Heart left ventricle (tissue), 13 donors: Measurements from ENCODE around the gene CRY2.

Experiments used
- POLR2A ChIP-seq, 2 donors: fragments of 450-650 bp; IDR thresholded peaks; one replicate each; pipeline ENCODE4 v1.6.1; 2017; ENCODE audit warnings: antibody characterized with exemption in 2 of 2, mild to moderate bottlenecking in 2 of 2, moderate library complexity in 2 of 2
- TF ChIP-seq, protein P1 (sequence below), 12 donors: fragments of 200-600 bp; sonication (generic) in 4 of 12; IDR thresholded peaks; one replicate each; pipeline versions ENCODE4 v1.5.0 to v1.8.0; 2018 to 2022; ENCODE audit warnings: antibody characterized with exemption in 12 of 12, mild to moderate bottlenecking in 5 of 12
- donor health status: ischemic (EF 13 %, LVEDD 7.1; RV severe dilation, severe dysfunction).
- donor health status: DM: no; HTN: yes; CAD: no.
- donor health status: DM: no; HTN: no; CAD: no.
- donor health status: ischemic (EF 25% LVEDD 6.9; RV normal size, moderate dysfunction).
- donor health status: ischemic (EF 25% LVEDD 5.7; RV mildly dilated, moderate dysfunction).
- donor health status: ischemic (EF 35%, LVEDD 5.7; RV mildly dilated, moderate dysfunction).
- donor health status: nonischemic (EF 11% LVEDD 7.7; RV severe dilation, severe dysfunction).
- donor health status: DM: yes; HTN: yes; CAD: no.
- donor health status: PGD.
- donor health status: ischemic (EF 29% LVEDD 5.4; RV normal size, mild dysfunction).
- donor health status: nonischemic (EF 23%, LVEDD 6.1; RV moderate dilation, normal function).

DNA sequence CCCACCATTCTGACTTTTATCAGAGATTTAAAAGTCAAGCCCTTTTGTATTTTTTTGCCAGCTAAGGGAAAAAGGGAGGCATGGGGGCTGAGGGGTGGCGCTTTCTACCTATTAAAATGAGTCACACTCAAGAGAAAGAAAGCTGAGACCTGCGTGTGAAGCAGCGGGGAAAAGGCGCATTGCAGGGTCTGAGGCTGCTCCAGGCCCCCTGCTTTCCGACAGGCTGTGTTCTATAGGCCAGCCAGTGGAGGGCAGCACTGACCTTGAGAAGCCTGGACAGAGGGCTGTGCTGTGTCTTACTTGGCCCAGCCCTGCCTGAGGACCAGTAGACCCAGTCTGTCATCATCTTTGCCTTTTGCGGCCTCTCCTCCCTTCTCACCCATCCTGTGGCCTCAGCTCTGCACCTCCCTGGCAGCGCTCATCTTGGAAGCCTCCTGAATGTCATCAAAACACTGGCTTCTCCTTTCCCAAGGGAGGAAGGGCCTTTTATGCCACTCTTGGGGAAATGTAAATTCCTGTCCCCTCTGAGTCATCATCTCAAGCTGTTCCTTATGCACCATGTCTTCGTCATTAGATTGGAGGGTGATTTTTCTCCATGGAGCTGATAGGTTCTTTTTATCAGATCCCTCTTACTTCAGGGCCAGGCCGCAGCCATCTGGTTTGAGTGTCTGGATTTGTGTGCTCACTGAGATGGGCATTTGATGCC is 25.5 kb downstream of the CRY2 start:
- TF ChIP-seq, protein P1, sequence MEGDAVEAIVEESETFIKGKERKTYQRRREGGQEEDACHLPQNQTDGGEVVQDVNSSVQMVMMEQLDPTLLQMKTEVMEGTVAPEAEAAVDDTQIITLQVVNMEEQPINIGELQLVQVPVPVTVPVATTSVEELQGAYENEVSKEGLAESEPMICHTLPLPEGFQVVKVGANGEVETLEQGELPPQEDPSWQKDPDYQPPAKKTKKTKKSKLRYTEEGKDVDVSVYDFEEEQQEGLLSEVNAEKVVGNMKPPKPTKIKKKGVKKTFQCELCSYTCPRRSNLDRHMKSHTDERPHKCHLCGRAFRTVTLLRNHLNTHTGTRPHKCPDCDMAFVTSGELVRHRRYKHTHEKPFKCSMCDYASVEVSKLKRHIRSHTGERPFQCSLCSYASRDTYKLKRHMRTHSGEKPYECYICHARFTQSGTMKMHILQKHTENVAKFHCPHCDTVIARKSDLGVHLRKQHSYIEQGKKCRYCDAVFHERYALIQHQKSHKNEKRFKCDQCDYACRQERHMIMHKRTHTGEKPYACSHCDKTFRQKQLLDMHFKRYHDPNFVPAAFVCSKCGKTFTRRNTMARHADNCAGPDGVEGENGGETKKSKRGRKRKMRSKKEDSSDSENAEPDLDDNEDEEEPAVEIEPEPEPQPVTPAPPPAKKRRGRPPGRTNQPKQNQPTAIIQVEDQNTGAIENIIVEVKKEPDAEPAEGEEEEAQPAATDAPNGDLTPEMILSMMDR (IDR thresholded peaks at IDR 0.05), result peak; percentile 44 to 70 (median 60)
- TF ChIP-seq POLR2A (IDR thresholded peaks at IDR 0.05), result no peak
